NB4 (cell line): ENCODE measurements around the gene FBN3.

Experiments used
- CTCF ChIP-seq: IDR thresholded peaks from one replicate; pipeline ENCODE4 v1.5.1; 2012; ENCODE audit warnings: low read depth, low read length
- MYC ChIP-seq: IDR thresholded peaks from 2 replicates; pipeline ENCODE4 v1.6.1; 2011; ENCODE audit warnings: low read depth, low read length
- POLR2A ChIP-seq: IDR thresholded peaks from 2 replicates; pipeline ENCODE4 v1.6.1; 2011; ENCODE audit warnings: mild to moderate bottlenecking; ENCODE audit not compliant: insufficient read length; ENCODE audit errors: extremely low read depth

DNA sequence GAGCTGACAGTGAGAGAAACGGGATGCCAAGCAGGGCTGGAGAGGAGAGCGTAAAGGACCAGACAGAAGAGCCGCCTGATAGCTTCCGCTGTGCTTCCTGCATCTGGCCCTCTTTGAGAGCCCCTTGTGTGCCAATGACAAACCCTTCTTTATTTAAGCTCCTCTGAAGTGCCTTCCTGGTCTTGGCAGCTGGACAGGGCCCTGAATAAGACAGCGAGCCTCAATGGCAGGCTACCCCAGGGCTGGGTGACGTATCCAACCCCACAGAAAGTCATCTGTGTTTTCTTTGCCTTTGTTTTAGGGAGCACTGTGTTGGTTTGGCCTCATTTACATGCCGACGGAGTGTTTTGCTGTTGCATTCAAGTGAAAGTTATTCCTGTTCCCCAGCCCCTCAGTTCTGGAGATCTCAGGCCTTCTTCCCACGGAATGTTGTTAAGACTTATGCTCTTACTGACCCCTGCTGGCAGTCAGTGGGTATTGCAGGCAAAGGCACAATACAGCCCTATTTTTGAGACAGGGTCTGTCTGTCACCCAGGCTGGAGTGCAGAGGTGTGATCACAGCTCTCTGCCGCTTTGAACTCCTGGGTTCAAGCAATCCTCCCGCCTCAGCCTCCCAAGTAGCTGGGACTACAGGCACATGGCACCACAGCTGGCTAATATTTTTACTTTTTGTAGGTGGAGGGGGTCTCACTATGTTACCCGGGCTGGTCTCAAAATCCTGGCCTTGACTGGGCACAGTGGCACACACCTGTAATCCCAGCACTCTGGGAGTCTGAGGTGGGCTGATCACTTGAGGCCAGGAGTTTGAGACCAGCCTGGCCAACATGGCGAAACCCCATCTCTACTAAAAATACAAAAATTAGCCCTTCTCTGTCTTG lies 80.1 kb downstream of the FBN3 start:
- TF ChIP-seq CTCF (peak; percentile 94), POLR2A (no peak), MYC (no peak)
